ENCODE results near the gene KCTD4.

- TF ChIP-seq CTCF (IDR thresholded peaks at IDR 0.05) (no peak), POLR2A (IDR thresholded peaks at IDR 0.05) (no peak)
Measured at GRCh38 chr13:45200701-45201232, at the start of gene KCTD4.

Measured in heart left ventricle (tissue), 13 donors.